Gastroesophageal sphincter (tissue), 4 donors: ENCODE measurements around the gene RIC8B. TPM values are rescaled to one million over a fixed set of nuclear protein-coding genes. Genes with fewer than 3 reads are reported as not detected.
A peak's percentile ranks its signal among the peaks of the same experiment; 100 is the strongest.

Source experiments
- ATAC-seq: fragments of 150-250 bp; one replicate; pipeline ENCODE4 v1.9.1; 2016; ENCODE audit warnings: mild to moderate bottlenecking, moderate library complexity
- H3K27ac ChIP-seq, 4 donors: fragments of 200-600 bp; sonication (generic) in 3 of 4; 1 replicate in 3 of 4; 2 replicates in 1 of 4; pipeline ENCODE4 v1.5.1; 2016 to 2019
- H3K27me3 ChIP-seq: fragments of 200-600 bp; sonication (generic); one replicate; pipeline ENCODE4 v1.5.1; 2019
- H3K36me3 ChIP-seq, 2 donors: fragments of 200-600 bp; sonication (generic); one replicate each; pipeline ENCODE4 v1.5.1; 2019; ENCODE audit warnings: control low read depth in 1 of 2
- H3K4me1 ChIP-seq, 3 donors: fragments of 200-600 bp; sonication (generic); 1 replicate in 2 of 3; 2 replicates in 1 of 3; pipeline ENCODE4 v1.5.1; 2016 to 2019; ENCODE audit warnings: control low read depth in 2 of 3
- H3K4me3 ChIP-seq, 2 donors: fragments of 200-600 bp; sonication (generic); one replicate each; pipeline ENCODE4 v1.5.1; 2019; ENCODE audit warnings: mild to moderate bottlenecking in 1 of 2, moderate library complexity in 1 of 2
- H3K9me3 ChIP-seq, 3 donors: fragments of 200-600 bp; sonication (generic); one replicate each; pipeline ENCODE4 v1.5.1; 2017 to 2019; ENCODE audit warnings: control low read depth in 2 of 3
- EP300 ChIP-seq: sonication (generic); formaldehyde crosslinking; IDR thresholded peaks from one replicate; pipeline ENCODE4 v1.6.1; 2017; ENCODE audit warnings: antibody characterized with exemption, mild to moderate bottlenecking
- POLR2A ChIP-seq, 2 donors: fragments of 450-650 bp; IDR thresholded peaks; one replicate each; pipeline ENCODE4 v1.6.1; 2017; ENCODE audit warnings: antibody characterized with exemption in 2 of 2, mild to moderate bottlenecking in 2 of 2, moderate library complexity in 1 of 2
- POLR2AphosphoS5 ChIP-seq: sonication (generic); formaldehyde crosslinking; IDR thresholded peaks from one replicate; pipeline ENCODE4 v1.6.1; 2017; ENCODE audit warnings: antibody characterized with exemption
- WGBS, 2 donors: methylation state at CpG; one replicate each; pipeline ENCODE4 v1.1.5; 2018; ENCODE audit warnings: low coverage in 1 of 2; 5-methylcytosine and 5-hydroxymethylcytosine counted together
- total RNA-seq, 4 donors: library from RNA; depleted of rRNA; stranded (reverse); fragments of >200 nt; gene quantifications; one replicate each; pipeline ENCODE4 v1.1.0, GENCODE V29; 2016
- TF ChIP-seq, protein P1 (sequence below), 4 experiments: fragments of 200-600 bp in 2 of 4; fragments of 450-650 bp in 2 of 4; sonication (generic) in 1 of 4; IDR thresholded peaks; one replicate each; pipeline ENCODE4 v1.5.1; 2017 to 2019; ENCODE audit warnings: antibody characterized with exemption in 4 of 4, mild to moderate bottlenecking in 2 of 4, moderate library complexity in 2 of 4

RIC8B gene
- total RNA-seq, 4 donors from 2014 or later, result 13.3 to 18.4 (median 15.6) TPM

DNA sequence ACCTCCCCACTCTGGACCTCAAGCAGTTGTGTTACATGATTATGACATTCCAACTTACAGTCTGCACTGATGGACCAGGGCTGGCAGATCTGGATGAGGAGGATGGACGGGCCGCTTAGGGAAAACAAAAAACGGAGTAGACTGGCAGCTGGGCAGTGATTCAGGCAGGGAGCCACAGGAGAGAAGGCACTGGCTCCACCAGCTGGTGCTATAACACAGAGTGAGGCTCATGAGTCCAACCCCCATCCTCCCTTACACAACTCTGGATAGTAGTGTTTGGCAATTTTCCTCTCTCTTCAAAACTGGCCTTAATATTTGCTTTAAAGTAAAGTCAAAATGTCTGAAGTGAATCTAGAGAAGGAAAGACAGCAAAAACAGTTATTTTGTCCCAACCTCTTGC, 9.7 kb upstream of the RIC8B start:
- no peaks in the 10 kb centered on the region for H3K9me3 ChIP-seq
- no peaks in the 10 kb centered on the region for H3K36me3 ChIP-seq
- no peak overlapping the region for H3K4me3 ChIP-seq
- H3K27ac ChIP-seq, result no peak overlapping the region
- ATAC-seq, result no peak
- 83 to 90% methylated on average over 2 to 3 of the region's 3 CpGs for WGBS, 2 donors
- H3K27me3 ChIP-seq, result no peaks in the 10 kb centered on the region
- peaks cover 0 to 32% (median 3%) of the 10 kb centered on the region in 3 donors for H3K4me1 ChIP-seq
- TF ChIP-seq POLR2AphosphoS5, result no peak
- no peak for TF ChIP-seq POLR2A (IDR thresholded peaks at IDR 0.05)
- TF ChIP-seq EP300, result no peak
- TF ChIP-seq, protein P1, sequence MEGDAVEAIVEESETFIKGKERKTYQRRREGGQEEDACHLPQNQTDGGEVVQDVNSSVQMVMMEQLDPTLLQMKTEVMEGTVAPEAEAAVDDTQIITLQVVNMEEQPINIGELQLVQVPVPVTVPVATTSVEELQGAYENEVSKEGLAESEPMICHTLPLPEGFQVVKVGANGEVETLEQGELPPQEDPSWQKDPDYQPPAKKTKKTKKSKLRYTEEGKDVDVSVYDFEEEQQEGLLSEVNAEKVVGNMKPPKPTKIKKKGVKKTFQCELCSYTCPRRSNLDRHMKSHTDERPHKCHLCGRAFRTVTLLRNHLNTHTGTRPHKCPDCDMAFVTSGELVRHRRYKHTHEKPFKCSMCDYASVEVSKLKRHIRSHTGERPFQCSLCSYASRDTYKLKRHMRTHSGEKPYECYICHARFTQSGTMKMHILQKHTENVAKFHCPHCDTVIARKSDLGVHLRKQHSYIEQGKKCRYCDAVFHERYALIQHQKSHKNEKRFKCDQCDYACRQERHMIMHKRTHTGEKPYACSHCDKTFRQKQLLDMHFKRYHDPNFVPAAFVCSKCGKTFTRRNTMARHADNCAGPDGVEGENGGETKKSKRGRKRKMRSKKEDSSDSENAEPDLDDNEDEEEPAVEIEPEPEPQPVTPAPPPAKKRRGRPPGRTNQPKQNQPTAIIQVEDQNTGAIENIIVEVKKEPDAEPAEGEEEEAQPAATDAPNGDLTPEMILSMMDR (IDR thresholded peaks at IDR 0.05), result no peak

DNA sequence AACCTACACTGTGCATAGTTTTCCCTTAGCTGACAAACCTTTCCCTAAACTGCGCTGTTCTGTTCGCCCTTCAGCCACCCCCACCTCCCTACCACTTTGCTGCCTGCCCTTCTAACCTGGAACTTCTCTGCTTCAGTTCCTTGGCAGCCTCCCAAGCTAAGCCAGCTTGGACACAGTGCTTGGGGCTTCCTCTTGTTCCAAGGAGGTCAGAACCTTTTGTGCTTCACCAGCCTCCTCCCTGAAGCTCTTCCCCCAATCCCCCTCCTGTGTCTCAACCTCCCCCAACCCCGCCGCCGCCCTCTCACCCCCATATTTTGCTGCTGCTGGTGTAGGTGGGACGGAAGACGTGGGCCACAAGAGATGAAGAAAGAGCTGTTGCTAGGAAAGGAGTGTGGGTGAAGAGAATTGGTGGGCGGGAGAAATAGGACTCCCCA, 8.1 kb upstream of the RIC8B start:
- H3K4me1 ChIP-seq, result peaks cover 0 to 18% (median 0%) of the 10 kb centered on the region in 3 donors
- no peaks in the 10 kb centered on the region for H3K27me3 ChIP-seq
- no peak for TF ChIP-seq EP300
- no peak for TF ChIP-seq POLR2A (IDR thresholded peaks at IDR 0.05)
- TF ChIP-seq, protein P1 (IDR thresholded peaks at IDR 0.05), result no peak
- TF ChIP-seq POLR2AphosphoS5, result no peak
- no peak overlapping the region for H3K4me3 ChIP-seq
- H3K9me3 ChIP-seq, result no peaks in the 10 kb centered on the region
- H3K27ac ChIP-seq, result peak overlapping the region in 2 of 4 donors; percentile 18 to 21
- H3K36me3 ChIP-seq, result no peaks in the 10 kb centered on the region
- WGBS, 2 donors, result 25 to 59% methylated on average over 2 to 3 of the region's 8 CpGs
- ATAC-seq, result peak; percentile 29

DNA sequence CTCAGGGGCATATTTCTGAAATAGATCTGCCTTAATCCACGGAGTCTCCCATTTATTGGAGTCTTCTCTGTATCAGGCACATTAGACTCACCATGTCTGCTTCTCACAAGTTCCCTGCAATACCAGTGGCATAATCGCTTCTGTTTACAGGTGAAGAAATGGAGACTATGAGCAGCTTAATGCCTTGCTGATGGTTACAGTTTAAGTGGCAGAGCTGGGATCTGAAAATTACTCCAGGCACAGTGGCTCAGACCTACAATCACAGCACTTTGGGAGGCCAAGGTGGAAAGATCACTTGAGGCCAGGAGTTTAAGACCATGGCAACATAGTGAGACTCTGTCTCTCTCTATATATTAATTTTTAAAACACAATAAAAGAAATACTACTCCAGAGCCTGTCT, 7.3 kb upstream of the RIC8B start:
- Histone ChIP-seq H3K4me3 (no peak overlapping the region), H3K9me3 (no peaks in the 10 kb centered on the region), H3K27ac (peak overlapping the region in 1 of 4 donors; percentile 21), H3K27me3 (no peaks in the 10 kb centered on the region), H3K4me1 (peaks cover 0 to 18% (median 0%) of the 10 kb centered on the region in 3 donors), H3K36me3 (no peaks in the 10 kb centered on the region)
- WGBS, 2 donors, result 22 to 42% methylated on average over 2 of the region's 2 CpGs
- TF ChIP-seq, protein P1 (IDR thresholded peaks at IDR 0.05), result no peak
- TF ChIP-seq POLR2AphosphoS5 (no peak), POLR2A (IDR thresholded peaks at IDR 0.05) (no peak), EP300 (no peak)
- no peak for ATAC-seq

DNA sequence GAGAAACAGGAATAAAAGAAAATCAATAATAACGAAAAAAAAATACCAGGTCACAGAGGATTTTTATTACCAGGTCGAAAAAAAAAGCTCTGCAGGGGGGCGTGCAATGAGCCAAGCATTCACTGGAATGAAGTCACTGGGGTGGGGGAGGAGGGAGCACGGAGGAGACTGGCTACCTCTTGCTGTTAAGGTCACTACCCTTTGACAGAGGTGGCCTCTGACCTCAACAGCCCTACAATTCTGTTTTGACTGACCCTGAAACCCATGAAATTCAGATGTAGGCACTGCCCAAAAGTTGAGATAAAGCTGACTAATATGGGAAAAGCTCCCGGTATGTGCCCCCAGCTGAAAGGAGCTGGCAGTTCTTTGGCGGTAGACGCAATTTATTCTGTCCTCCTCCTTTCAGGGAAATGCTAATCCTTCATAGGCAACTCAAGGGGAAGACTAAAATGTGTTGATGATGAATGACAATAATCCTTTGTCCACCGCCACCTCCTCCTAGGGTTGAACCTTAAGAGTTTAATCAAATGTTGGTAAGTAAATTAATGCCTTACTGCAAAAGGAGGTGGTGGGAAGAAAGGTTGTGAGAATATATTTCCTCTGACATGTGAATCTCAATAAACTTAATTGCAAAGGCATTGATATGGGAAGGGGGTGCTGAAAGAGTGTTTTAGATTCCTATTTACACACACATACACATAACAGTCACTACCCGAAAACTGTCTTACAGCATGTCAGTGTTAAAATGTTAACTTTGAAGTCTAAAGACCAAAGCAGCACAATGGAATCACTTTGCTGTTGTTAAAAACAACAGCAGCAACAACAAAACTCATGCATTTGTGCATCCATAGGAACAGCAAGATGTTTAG, 6.3 kb upstream of the RIC8B start:
- ATAC-seq, result no peak
- Histone ChIP-seq H3K27ac (no peak overlapping the region), H3K4me1 (peaks cover 0 to 18% (median 0%) of the 10 kb centered on the region in 3 donors), H3K9me3 (no peaks in the 10 kb centered on the region), H3K4me3 (no peak overlapping the region), H3K27me3 (no peaks in the 10 kb centered on the region), H3K36me3 (no peaks in the 10 kb centered on the region)
- 45 to 72% methylated on average over 3 to 8 of the region's 9 CpGs for WGBS, 2 donors
- TF ChIP-seq, protein P1 (IDR thresholded peaks at IDR 0.05), result no peak
- TF ChIP-seq EP300 (no peak), POLR2A (IDR thresholded peaks at IDR 0.05) (no peak), POLR2AphosphoS5 (no peak)

DNA sequence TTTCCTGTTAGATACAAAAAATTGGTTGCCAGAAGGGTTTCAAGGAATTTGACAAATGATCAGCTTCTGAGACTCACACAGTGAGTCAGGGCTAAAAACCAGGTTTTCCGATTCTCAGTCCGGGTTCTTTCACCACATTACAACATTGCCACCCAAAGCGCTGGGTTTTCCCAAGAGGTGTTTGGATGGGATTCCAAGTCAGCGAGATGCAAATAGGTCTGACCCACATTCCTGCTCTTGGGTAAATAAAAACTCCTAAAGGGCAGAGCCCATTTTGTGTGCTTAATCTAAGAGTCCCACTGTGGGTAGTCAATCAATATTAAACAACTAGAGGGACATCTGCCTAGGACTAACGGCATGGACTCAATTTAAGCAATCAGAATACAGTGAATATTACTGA, 5.4 kb upstream of the RIC8B start:
- TF ChIP-seq POLR2A (IDR thresholded peaks at IDR 0.05) (no peak), POLR2AphosphoS5 (no peak), EP300 (no peak)
- TF ChIP-seq, protein P1 (IDR thresholded peaks at IDR 0.05), result no peak
- WGBS, 2 donors, result 39 to 65% methylated on average over 3 to 4 of the region's 5 CpGs
- H3K27me3 ChIP-seq, result no peaks in the 10 kb centered on the region
- H3K36me3 ChIP-seq, result no peaks in the 10 kb centered on the region
- H3K9me3 ChIP-seq, result no peaks in the 10 kb centered on the region
- H3K27ac ChIP-seq, result no peak overlapping the region
- H3K4me3 ChIP-seq, result no peak overlapping the region
- no peak for ATAC-seq
- H3K4me1 ChIP-seq, result peaks cover 0 to 22% (median 0%) of the 10 kb centered on the region in 3 donors
